GM18909 (cell line): ENCODE data around the gene SCRN2.
A peak's percentile ranks its signal among the peaks of the same experiment; 100 is the strongest.

Experiments
- ATAC-seq: cut with Tn5 transposase; IDR thresholded peaks from one replicate; pipeline ENCODE4 v1.9.1; 2021; ENCODE audit warnings: mild to moderate bottlenecking; ENCODE audit not compliant: unreplicated experiment, poor library complexity

The SCRN2 gene

GRCh38 chr17:47840742-47841487 is at the start of gene SCRN2:
TSS of gene SCRN2 (minus strand) at chr17:47841273. CDS start at chr17:47840843, 430 bp downstream.
- ATAC-seq: peak; percentile 83

GRCh38 chr17:47889734-47890529 is 48.9 kb upstream of the SCRN2 start:
- ATAC-seq: no peak

DNA sequence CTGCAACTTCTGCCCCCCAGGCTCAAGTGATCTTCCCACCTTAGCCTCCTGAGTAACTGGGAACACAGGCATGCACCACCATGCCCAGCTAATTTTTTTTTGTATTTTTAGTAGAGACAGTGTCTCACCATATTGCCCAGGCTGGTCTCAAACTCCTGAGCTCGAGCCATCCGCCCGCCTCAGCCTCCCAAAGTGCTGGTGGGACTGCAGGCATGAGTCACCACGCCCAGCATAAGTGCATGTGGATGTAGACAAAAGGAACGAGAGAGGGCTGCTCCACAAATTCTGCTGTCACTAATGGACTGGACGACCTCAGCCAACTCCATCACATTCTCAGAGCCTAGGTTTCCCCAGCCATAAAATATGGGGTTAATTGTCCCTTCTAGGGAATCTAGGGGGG is 47.2 kb upstream of the SCRN2 start:
- no peak for ATAC-seq

- no peak for ATAC-seq
Observed at GRCh38 chr17:47884905-47885730, 44.0 kb upstream of the SCRN2 start.

DNA sequence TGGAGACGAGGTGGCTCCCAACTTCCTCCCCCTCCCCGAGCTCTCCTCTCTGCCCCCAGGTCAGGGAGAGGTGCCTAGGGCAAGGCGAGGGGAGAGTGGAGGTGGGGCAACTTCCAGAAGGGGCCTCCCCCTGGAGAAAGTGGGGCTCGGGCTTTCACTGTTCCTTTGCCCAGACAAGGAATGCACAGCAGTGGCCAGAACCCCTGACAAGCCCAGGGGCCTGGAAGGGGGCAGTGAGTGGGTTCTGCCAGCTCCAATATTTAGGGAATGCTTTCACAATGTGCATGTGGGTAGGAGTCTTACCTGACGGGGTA is 43.3 kb upstream of the SCRN2 start:
- no peak for ATAC-seq

- ATAC-seq: no peak
Observed at GRCh38 chr17:47883589-47884426, 42.7 kb upstream of the SCRN2 start.

- no peak for ATAC-seq
Observed at GRCh38 chr17:47882695-47883588, 41.9 kb upstream of the SCRN2 start.

DNA sequence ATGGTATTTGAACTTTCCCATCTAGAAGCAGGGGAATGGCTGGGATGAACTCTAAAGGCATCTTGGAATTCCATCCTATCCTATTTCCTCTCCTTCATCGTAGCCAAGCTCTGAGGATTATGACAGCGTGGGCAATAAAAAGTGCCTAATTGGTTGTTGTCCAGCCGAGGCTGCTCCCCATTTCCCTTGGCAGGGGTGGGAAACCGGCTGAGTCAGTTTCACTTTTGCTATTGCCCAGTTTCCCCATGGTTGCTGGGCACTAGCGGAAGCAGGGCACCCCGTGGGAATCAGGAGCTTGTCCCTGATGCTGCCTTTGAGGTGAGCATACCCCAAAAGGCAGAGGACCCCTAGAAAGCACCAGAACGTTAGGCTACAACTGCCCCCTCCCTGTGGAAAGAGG is 41.2 kb upstream of the SCRN2 start:
- ATAC-seq: no peak

GRCh38 chr17:47879776-47880454 is 38.8 kb upstream of the SCRN2 start:
- ATAC-seq: no peak

DNA sequence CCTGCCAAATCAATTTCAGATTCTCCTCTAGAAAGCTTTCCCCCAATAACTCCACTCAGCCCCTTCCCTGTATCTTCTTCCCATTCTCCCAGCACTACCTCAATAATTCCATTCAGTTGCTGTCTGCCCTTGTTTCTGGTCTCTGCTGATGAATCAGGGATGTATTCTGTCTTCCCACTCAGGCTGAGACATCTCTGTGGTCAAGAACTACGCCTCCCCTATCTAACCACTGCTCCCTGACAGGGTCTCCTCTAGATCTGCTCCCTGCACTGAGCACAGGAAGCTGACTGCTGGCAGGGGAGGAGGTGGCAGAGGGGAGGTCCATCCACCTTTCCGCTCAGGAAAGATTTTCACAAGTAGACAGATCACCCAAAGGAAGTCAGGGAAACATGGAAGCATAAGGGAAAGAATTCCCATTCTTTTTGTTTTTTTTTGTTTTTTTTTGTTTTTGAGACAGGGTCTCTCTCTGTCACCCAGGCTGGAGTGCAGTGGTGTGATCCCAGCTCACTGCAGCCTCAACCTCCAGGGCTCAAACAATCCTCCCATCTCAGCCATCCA is 38.0 kb upstream of the SCRN2 start:
- no peak for ATAC-seq

- no peak for ATAC-seq
Observed at GRCh38 chr17:47878203-47879027, 37.3 kb upstream of the SCRN2 start.

DNA sequence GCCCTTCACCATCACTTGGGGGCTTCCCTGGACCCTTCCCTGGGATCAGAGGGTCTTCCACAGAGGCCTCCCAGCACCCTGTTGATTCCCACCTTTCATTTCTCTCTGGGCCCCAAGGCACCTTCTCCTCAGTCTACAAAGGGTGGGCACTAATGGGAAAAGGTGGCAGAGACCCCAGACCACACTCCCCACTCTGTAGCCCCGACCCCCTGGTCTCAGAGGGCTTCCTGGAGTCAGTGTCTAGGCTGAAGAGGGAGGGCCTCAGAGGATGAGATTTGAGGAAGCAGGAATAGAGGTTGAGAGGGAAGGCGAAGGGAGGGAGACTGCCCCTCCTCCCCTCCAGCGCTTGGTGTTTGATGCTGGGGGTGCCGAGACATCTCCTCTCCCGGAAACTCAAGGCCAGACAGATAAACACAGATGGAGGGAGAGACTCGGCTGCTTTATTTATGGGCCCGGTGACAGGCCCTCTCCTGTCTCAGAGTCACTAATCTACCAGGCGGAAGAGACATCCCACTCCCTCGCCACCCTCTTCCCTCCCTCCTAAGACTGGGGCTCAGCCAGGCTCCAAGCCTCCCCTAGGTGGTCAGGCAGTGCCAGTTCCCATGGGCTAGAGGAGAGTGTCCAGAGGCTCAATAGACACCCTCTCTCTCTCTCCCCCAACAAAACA is 36.4 kb upstream of the SCRN2 start:
- no peak for ATAC-seq

GRCh38 chr17:47875011-47875985 is 34.2 kb upstream of the SCRN2 start:
- ATAC-seq: no peak

DNA sequence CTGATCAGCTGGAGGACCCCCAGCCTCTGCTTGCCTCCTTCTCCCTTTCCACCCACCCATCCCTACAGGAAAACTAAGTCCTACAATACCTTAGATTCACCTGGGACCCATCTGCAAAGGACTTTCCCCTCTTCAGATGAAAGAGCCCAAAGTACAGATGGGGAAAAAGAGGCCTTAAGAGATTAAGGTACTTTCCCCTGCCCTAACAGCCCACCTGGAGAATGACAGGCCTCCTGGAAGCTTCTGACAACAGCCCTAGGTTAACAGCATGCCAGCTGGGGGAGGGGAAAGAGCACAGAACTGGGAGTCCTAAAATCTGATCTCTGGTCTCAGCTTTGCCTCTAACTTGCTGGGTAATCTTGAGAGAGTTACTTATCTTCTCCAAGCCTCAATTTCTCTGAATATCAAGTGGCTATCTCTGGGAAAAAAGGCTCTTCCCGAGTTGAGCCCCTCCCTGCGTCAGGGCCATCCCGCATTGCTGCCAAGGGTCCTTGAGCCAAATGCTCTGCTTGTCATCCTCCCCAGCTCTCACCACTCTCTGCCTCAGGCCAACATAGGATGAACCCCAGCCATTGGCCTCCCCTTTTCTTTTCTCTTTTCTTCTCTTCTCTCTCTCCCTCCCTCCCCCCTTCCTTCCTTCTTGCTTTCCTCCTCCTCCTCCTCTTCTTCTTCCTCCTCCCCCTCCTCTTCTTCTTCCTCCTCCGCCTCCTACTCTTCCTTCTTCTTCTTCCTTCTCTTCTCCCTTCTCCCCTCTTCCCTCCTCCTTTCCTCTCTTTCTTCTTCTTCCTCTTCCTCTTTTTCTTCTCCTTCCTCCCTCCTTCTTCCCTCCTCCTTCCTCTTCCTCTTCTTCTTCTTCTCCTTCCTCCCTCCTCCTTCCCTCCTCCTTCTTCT is 32.4 kb upstream of the SCRN2 start:
- no peak for ATAC-seq

GRCh38 chr17:47872651-47873161 is 31.6 kb upstream of the SCRN2 start:
- no peak for ATAC-seq
